NCI-H1092 treated with DMSO at 0.1 percent for 48 hours (cell line): ENCODE measurements around the gene CLEC17A.
"Not testable (repeated sequence)": the region's sequence is repeated elsewhere in the genome, so short reads cannot be mapped to it uniquely, and the experiment has no call there.

Source experiments
- DNase-seq: peaks from one replicate; lab custom pipeline; 2025; lab: John Stamatoyannopoulos, UW

CLEC17A gene

GRCh38 chr19:14580623-14581237 is 2.2 kb upstream of the CLEC17A start:
- DNase-seq = no peak

GRCh38 chr19:14584372-14584771 is 1.5 kb downstream of the CLEC17A start:
- not testable (repeated sequence) for DNase-seq

GRCh38 chr19:14585187-14585586 is 2.3 kb downstream of the CLEC17A start:
- not testable (repeated sequence) for DNase-seq

DNA sequence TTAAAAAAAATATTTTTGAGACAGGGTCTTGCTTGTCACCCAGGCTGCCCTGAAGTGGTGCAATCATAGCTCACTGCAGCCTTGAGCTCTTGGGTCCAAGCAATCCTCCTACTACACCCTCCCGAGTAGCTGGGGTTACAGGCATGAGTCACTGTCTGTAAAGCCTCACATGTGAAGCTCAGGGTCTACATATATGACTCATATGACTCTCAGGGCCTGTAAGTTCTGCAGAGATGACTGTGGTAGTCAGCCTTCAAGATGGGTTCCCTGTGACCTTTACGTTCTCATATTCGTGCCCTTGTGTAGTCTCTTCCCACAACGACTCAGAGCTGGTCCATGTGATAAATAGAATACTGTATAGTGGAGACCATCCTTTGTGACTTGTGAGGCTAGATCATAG is 6.5 kb downstream of the CLEC17A start:
- DNase-seq = not testable (repeated sequence)

DNA sequence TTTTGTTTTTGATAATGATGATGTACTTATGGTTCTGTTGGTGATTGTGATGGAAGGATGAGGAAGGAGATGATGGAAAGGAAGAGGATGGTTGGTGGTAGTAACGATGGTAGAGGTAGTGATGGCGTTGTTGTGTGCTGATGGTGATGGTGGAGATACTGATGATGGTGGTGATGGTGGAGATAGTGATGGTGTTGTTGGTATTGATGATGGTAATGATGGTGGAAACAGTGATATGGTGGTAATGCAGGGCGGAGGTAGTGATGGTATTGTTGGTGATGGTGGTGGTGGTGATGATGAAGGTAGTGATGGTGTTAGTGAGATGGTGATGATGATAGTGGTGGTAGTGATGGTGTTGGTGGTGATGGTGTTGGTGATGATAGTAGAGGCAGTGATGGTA is 12.7 kb downstream of the CLEC17A start:
- no peak for DNase-seq

GRCh38 chr19:14599548-14600147 is 16.8 kb downstream of the CLEC17A start:
- DNase-seq = no peak

DNA sequence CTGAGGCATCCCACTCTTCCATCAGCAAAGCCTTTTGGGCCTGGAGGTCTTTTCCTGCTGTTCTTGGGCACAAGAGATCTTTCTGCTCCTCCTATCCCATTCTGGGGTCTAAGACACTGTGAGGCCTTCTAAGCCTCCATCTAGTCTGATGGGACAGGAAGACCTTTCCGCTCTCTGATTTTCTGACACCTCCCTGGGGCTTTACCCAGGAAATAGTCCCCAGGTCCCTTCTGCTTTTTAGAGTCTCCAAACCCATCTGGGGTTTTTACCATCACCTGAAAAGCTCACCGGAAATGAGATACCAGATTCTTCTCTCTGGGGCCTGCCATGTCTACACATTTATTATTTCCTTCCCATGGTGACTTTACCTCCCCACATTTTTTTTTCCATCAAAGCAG is 21.1 kb downstream of the CLEC17A start:
- DNase-seq = no peak

DNA sequence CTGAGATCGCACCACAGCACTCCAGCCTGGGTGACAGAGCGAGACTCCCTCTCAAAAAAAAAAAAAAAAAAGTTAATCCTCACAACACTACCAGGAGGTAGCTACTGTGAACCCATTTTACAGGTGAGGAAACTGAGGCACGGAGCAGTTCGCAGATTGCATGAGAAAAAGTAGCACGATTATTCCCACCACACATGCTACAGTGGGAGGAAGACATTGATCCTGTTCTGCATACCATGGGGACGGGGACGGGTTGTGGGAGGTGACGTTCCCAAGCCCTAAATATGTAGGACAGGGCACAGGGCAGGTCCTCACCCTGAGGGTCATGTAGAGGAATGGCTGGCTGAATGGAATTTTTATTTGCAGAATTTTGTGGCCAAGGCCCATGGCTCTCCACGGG is 23.7 kb downstream of the CLEC17A start:
- DNase-seq = no peak

DNA sequence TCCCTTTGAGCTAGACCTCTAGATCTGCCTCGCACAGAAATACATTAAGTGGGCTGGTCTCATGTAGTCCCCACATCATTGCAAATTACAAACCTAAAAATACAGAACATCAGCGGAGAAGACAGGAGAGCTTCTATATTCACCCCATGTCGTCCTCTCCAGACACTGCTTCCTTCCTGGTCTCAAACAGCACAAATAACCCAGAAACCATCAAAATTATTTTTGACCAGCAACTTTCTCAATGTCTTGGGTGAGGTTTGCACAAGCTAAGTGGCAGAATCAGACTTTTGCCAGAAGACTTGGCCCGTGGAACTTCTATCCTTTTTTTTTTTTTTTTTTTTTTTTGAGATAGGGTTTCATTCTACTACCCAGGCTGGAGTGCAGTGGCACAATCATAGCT is 28.2 kb downstream of the CLEC17A start:
- DNase-seq = no peak

DNA sequence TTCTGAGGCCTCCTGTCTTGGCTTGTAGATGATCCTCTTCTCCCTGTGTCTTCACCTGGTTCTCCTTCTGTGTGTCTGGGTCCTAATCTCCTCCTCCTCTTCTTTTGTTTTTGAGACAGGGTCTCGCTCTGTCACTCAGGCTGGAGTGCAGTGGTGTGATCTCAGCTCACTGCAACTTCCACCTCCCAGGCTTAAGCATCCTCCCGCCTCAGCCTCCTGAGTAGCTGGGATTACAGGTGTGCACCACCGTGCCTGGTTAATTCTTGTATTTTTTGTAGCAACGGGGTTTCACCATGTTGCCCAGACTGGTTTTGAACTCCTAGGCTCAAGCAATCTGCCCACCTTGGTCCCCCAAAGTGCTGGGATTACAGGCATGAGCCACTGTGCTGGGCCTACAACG is 29.4 kb downstream of the CLEC17A start:
- DNase-seq = not testable (repeated sequence)

- DNase-seq = no peak
These were observed 29.8 kb downstream of the CLEC17A start for GRCh38 chr19:14612657-14613056.

GRCh38 chr19:14613399-14614098 is 30.7 kb downstream of the CLEC17A start:
- not testable (repeated sequence) for DNase-seq

DNA sequence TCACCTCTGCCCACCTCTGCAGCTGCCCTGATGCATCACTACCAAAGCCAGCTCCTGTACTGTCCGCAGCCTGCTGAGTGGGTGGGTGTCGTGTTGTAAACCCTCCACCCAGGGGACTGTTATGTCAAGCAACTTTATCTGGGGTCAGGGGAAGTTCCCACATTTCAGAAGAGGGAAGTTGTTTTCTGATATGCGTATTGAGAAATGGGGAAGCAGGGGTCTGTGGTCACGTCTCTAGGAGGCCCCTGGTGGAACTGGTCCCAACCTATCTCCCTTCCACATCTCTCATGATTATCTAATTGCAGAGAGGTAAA is 31.2 kb downstream of the CLEC17A start:
- no peak for DNase-seq

- no peak for DNase-seq
These were observed 32.7 kb downstream of the CLEC17A start for GRCh38 chr19:14615623-14616022.

GRCh38 chr19:14616407-14616806 is 33.5 kb downstream of the CLEC17A start:
- DNase-seq = no peak

DNA sequence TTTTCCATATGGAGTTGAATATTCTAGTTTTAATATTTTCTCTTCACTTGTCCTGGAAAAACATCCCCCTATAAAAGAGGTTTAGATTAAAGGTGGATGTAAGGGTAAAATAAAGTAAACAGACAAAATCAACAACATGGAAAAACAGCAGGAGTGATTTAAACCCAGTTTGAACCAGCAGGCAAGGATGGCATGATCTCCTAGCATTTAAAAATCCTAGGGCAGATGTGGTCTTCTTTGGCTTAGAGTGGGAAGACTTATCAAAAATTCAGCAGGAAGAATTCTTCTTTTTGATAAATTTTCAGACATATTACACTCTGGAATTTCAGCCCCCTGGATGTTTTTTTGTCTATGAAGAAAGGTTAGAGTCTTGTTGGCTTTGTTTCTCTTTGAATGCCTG is 36.5 kb downstream of the CLEC17A start:
- DNase-seq = no peak

GRCh38 chr19:14624491-14624890 is 41.6 kb downstream of the CLEC17A start:
- DNase-seq = not testable (repeated sequence)

DNA sequence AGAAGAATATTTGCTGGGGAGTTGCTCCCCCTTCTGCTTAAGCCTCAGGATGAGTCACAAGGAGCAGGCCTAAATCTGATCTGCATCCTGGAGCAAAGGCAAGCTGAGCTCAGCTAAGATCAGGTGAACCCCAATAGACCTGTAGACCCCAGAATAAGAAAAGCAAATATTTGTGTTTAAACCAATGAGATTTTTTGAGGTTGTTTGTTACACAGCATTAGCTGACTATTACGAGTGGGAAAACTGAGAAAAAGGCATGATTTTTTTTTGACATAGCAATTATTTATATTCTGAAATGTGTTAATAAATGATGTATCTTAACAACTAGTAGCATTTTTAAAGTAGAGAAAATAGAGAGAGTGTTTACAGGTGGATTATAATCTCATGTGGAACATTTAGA is 46.7 kb downstream of the CLEC17A start:
- DNase-seq = no peak

DNA sequence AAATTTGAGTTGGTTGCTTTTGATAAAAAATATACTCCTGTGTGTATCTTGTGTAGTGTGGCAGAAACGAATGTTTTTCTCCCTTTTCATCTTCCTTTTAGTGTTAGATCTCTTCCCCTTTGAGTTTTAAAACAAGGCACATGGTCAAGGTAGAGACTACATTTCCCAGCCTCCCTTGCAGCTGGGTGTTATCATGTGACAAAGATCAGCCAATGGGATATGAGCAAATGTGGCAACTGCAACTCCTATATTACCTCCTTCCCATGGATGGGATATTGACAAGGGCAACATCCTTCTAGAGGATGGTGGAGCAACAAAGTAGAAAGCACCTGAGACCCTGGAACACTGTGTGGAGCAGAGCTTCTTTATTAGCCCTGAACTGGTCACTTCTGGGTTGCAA is 49.4 kb downstream of the CLEC17A start:
- DNase-seq = no peak

DNA sequence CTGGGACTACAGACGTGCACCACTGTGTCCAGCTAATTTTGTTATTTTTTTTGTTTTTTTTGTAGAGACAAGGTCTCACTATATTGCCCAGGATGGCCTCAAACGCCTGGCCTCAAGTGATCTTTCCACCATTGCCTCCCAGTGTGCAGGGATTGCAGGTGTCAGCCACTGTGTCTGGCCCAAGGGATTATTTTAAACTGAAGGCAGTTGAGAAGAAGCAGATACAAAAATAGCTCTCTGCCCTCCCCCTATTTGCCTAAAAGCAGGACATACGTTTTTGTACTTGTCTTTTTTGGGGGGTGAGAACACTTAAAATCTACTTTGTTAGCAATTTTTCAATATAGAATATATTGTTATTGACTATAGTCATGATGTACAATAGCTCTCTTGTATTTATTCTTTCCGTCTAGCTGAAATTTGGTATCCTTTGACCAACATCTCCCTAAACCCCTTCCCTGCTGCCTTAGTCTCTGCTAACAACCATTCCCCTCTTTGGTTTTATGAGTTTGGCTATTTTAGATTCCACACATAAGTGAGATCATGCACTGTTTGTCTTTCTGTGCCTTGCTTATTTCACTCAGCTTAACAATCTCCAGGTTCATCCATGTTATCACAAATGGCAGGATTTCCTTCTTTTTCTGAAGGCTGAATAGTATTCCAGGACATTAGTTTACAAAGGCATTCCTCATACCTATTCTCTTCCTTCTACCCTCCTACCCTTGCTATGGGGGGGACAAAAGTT is 56.8 kb downstream of the CLEC17A start:
- no peak for DNase-seq

GRCh38 chr19:14648506-14648905 is 65.6 kb downstream of the CLEC17A start:
- DNase-seq = no peak

DNA sequence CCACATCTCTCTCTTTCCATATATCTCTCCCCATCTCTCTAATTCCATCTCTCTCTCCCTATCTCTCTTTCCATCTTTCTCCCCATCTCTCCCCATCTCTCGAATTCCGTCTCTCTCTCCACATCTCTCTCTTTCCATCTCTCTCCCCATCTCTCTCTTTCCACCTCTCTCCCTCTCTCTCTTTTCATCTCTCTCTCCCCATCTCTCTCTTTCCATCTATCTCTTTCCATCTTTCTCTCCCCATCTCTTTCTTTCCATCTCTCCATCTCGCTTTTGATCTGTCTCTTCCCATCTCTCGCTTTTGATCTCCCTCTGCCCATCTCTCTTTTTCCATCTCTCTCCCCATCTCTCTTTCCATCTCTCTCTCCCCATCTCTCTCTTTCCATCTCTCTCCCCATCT is 66.1 kb downstream of the CLEC17A start:
- no peak for DNase-seq

DNA sequence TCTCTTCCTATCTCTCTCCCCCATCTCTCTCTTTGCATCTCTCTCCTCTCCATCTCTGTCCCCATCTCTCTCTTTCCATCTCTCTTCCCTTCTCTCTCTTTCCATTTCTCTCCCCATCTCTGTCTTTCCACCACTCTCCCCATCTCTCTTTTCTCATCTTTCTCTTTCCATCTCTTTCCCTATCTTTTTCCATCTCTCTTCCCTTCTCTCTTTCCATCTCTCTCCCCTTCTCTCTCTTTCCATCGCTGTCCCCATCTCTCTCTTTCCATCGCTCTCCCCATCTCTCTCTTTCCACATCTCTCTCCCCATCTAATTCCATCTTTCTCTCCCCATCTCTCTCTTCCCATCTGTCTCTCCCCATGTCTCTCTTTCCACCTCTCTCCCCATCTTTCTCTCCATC is 67.3 kb downstream of the CLEC17A start:
- DNase-seq = no peak
